ENCODE results near the gene SLCO4A1. TPM values are rescaled to one million over a fixed set of nuclear protein-coding genes. Genes with fewer than 3 reads are reported as not detected.

The SLCO4A1 gene
- total RNA-seq, 1 experiment from 2014 or later, result 6.0 TPM

DNA sequence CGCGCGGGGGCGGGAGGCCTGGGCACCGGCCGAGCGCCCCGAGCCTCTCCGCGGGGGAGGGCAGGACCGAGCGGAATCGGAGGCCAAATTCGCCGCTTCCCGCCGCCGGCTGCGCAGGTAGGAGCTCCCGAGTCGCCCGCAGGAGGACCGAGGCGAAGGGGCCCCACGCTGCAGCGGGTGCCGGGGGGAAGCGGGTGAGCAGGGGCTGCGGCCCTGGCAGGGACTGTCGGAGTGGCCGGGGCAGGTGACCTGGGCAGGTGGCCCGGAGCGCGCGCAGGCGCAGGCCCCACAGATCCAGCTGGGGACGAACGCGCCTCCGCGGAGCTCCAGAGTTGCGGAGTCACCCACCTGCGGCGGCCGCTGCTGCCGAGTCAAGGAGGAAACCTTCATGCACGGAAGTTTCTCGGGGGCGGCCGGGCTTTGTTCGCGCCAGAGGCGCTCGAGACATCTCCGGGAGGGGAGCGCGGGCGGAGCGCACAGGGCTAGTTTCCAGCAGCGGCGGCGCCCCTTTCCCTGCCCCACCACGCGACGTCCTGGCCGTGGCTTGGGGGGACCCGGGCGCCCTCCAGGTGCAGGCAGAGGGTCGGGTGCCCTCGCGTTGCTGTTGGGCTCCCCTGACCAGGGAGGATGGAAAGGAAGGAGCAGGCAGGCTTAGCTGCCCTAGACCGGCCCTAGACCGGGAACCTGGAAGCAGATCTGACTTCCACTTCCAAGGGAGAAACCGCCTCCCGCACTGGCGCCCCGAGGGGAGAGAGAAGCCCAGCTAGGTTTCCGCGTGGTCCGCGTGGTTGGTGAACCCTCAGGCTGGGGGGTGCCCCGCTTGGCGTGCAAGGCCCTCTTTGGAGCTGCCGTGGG lies 590 bp downstream of the SLCO4A1 start:
- Histone ChIP-seq H3K4me3 (peak overlapping the region; percentile 42), H3K27me3 (replicated peaks) (peaks cover 3% of the 10 kb centered on the region; the same call in 1 of the 2 replicates), H3K27ac (no peak overlapping the region)

DNA sequence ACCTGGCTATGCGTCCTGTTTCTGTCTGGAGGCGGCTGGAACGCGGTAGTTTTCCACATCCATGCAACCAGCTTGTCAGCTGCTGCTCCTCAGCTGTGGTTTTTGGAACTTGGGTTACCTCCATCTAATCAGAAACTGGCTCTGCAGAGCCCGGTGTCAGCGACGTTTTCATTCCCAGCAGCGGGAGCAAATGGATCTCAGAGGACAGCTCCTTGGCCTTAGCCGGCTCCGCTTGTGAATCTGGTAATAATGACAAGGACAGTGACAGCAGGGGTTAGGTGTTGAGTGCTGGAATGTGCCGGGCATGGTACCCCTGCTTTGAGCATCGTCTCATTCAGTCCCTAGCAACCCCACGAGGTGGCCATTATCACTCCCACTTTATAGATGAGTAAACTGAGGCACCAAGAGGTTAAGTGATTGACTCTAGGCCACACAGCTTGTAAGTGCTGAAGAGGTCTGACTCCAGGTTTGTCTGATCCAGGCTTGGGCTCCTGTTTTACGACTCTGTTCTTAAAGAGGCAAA lies 1.3 kb downstream of the SLCO4A1 start:
- Histone ChIP-seq H3K27me3 (replicated peaks) (peaks cover 3% of the 10 kb centered on the region; the same call in 1 of the 2 replicates), H3K4me1 (replicated peaks) (peaks cover 21% of the 10 kb centered on the region), H3K27ac (no peak overlapping the region), H3K36me3 (0 out of 2 replicates have a peak, but pooled peaks cover 2% of the 10 kb centered on the region), H3K4me3 (peak overlapping the region; percentile 42), H3K9me3 (replicated peaks) (no peaks in the 10 kb centered on the region)
- DNase-seq (ENCODE audit: low read depth in 1 of 2, low spot score in 2 of 2), result no peak

More for the DNA sequence above, 590 bp downstream of the SLCO4A1 start:
- Histone ChIP-seq H3K9me3 (replicated peaks) (no peaks in the 10 kb centered on the region), H3K36me3 (0 out of 2 replicates have a peak, but pooled peaks cover 2% of the 10 kb centered on the region), H3K4me1 (replicated peaks) (peaks cover 23% of the 10 kb centered on the region)
- no peak for DNase-seq (ENCODE audit: low read depth in 1 of 2, low spot score in 2 of 2)

DNA sequence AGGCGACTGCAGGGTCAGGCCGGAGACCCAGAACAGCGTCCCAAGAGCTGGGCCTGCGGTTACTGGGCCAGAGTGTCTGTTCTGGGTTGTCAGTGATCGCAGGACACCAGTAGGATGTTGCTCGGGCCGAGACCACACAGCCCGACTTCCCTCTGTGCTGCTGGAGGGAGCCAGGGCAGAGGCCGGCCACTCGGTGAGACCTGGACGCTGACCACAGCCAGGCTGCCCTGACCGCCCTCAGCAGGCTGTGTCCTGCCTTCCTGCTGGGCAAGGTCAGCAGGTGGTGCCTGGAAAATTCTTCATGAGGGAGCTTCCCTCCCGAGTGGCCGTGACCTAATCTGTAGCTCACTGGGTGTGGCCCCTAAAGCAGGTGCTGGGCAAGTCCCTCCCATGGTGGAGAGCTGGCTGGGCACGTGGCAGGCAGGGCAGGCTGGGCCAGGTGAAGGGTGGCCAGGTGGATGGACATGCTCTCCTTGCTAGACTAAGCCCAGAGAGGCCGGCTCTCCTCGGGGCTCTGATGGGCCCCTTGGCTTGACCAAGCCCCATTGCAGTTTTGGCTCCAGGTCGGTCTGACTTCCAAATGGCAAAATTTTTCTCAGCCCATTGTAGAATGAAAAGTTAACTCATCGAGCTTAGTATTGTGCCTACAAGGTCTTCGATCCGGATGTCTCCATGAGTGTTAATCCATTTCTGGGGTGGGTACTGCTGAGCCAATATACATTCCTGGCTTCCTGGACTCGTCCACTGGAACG lies 1.9 kb downstream of the SLCO4A1 start:
- Histone ChIP-seq H3K27ac (no peak overlapping the region), H3K4me1 (replicated peaks) (peaks cover 21% of the 10 kb centered on the region), H3K9me3 (replicated peaks) (no peaks in the 10 kb centered on the region), H3K4me3 (no peak overlapping the region), H3K27me3 (replicated peaks) (peaks cover 3% of the 10 kb centered on the region; the same call in 1 of the 2 replicates), H3K36me3 (0 out of 2 replicates have a peak, but pooled peaks cover 2% of the 10 kb centered on the region)
- DNase-seq (ENCODE audit: low read depth in 1 of 2, low spot score in 2 of 2), result no peak

DNA sequence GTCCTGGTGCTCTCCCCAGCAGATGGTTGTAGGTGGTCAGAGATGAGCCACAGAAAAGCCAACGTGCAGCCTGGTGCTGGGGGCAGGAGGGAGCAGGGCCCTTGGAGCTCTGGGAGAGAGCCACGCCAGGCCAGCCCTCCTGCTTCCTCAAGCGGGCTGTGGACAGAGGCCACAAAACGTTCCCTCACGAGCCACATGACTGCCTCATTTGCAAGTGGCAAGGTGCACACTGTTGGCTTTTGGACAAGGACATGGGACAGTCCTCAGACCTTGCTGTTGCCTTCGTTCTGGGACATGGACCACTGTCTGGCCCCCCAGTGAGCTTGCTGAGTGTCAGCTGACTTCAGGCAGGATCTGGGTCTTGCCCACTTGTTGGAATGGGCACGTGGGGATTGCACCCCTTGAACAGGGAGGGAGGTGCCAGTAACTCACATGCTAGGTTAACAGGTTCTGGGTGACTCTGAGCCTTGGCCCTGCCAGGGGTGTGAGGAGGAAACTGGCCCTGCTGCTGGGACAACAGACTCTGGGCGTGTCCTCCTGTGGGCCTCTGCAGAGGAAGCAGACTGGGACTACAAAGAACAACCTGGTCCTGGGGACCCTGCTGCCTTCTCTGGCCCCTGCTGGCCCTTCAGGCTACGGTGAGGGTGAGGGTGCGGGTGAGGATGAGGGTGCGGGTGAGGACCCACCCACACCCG lies 2.6 kb downstream of the SLCO4A1 start:
- Histone ChIP-seq H3K27me3 (replicated peaks) (peaks cover 3% of the 10 kb centered on the region; the same call in 1 of the 2 replicates), H3K9me3 (replicated peaks) (no peaks in the 10 kb centered on the region), H3K27ac (no peak overlapping the region), H3K4me3 (no peak overlapping the region), H3K4me1 (replicated peaks) (peaks cover 21% of the 10 kb centered on the region), H3K36me3 (0 out of 2 replicates have a peak, but pooled peaks cover 2% of the 10 kb centered on the region)
- no peak for DNase-seq (ENCODE audit: low read depth in 1 of 2, low spot score in 2 of 2)

DNA sequence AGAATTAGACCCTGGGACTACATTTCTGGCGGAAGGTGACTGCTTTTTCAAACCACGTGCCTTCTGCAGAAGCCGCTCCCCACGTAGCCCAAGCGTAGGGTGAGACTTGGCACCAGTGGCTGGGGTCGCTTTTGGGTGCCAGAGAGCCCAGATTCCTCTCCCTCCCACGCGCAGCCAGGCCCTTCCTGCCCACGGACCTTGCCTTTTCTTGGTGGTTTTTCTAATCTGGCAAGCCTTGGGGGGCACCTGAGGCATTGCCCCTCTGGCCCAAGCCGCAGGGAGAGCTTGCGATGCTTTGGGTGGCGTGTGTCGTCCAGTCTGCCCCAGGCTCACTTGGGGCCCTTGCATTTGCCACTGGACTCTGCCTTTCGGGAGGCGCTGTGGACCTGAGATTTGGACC lies 3.3 kb downstream of the SLCO4A1 start:
- H3K36me3 ChIP-seq, result 0 out of 2 replicates have a peak, but pooled peaks cover 2% of the 10 kb centered on the region
- no peak overlapping the region for H3K4me3 ChIP-seq
- DNase-seq (ENCODE audit: low read depth in 1 of 2, low spot score in 2 of 2), result no peak
- peaks cover 3% of the 10 kb centered on the region; the same call in 1 of the 2 replicates for H3K27me3 ChIP-seq (replicated peaks)
- no peaks in the 10 kb centered on the region for H3K9me3 ChIP-seq (replicated peaks)
- no peak overlapping the region for H3K27ac ChIP-seq
- peaks cover 21% of the 10 kb centered on the region for H3K4me1 ChIP-seq (replicated peaks)

DNA sequence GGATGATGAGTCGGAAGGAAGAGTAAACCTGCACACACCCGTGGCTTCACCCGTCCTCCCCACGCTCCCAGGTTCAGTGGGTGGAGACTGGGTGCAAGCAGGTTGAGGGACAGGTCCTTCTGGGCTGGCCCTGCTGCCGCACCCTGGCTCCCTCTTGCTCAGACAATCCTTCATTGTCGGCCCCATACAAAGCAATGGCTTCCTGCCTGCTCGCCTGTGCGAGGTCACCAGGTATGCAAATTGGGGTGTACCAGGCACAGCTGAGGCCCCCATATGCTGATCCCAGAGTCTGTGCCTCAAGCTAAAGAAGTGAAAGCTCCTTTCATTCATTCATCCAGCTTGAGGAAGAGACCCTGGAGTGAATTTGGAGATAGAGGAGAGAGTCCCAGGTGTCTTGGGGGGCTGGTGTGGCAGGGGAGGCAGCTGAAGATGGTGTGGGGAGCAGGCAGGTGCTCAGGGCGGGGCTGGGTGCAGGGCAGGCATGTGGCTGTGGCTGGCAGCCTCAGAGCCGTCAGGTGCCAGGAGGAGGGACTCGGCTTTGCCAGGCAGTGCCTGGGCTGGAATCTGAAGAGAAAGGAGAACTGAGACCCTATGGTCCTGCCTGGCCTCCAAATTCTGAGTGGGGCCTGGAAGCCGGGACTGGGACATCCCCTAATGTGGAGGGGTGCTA lies 4.7 kb downstream of the SLCO4A1 start:
- Histone ChIP-seq H3K27me3 (replicated peaks) (peaks cover 3% of the 10 kb centered on the region; the same call in 1 of the 2 replicates), H3K9me3 (replicated peaks) (no peaks in the 10 kb centered on the region), H3K36me3 (0 out of 2 replicates have a peak, but pooled peaks cover 5% of the 10 kb centered on the region), H3K4me3 (no peak overlapping the region), H3K27ac (no peak overlapping the region), H3K4me1 (replicated peaks) (peaks cover 25% of the 10 kb centered on the region)
- no peak for DNase-seq (ENCODE audit: low read depth in 1 of 2, low spot score in 2 of 2)

DNA sequence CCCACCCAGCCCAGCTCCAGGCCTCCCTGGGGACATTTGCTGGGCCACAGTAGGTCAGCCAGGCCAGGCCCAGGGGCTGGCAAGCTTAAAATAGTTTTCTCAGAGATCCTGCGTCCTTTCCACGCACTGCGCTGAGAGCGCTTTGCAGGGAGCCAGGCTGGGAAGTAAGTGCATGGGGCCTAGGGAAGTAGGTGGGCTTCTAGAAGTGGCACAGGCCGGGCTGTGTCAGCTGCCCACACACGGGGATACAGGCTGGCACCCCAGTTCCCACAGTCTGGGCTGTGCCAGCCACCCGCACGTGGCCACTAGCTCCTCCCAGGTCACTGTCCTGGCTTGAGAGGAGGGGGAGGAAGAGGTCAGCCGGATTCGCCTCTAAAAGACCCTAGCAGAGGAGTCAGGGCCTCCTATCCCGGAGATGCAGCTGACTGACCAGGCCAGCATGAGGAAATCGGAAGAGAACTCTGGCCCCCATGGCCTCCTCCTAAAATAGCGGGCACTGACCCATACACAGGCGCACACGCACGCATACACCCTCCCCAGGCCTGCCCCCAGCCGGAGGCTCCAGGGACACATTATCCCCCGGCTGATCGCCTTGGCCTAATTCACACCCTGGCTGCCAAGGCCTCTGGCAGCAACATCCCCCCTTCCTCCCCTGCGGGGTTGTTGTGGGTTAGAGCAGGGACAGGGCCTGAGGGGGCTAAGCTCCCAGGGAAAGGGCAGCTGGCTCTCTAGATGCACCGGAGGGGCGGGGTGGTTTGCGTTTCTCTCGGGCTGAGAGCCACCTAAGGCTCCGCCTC lies 5.4 kb downstream of the SLCO4A1 start:
- no peak overlapping the region for H3K4me3 ChIP-seq
- H3K9me3 ChIP-seq (replicated peaks), result no peaks in the 10 kb centered on the region
- H3K36me3 ChIP-seq, result 0 out of 2 replicates have a peak, but pooled peaks cover 5% of the 10 kb centered on the region
- no peak for DNase-seq (ENCODE audit: low read depth in 1 of 2, low spot score in 2 of 2)
- H3K4me1 ChIP-seq (replicated peaks), result peaks cover 25% of the 10 kb centered on the region
- no peak overlapping the region for H3K27ac ChIP-seq
- H3K27me3 ChIP-seq (replicated peaks), result peaks cover 1% of the 10 kb centered on the region; the same call in 1 of the 2 replicates

DNA sequence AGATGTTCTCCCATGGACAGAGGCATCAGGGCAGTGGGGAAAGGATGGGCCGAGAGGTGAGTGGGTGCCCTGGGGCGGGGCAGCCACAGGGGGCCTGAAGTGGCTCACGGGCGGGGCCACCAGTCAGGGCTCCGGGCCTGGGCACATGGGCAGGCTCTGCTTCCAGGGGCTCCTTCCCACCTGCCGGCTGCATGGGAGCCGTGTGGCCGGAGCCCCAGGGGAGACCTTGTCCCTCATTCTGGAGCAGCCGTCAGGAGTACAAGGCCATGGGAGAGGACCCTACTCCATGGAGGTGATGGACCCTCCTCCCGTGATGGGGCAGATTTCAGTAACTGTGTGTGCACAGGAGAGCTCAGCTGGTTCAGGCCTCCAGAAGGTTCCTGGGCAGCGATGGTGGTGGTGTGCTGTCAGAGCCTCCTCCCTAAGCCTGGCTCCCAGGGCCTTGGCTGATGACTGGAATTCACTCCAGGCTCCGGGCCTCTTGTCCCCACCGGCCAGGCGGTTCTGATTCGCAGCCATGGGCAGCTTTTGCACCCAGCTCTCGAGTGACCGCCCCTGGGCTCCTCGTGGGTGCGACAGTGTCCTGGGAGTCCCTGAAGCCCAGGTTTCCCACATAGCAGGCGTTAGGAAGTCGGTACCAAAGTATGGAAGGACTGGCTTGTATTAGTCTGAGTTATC lies 6.2 kb downstream of the SLCO4A1 start:
- Histone ChIP-seq H3K36me3 (peaks cover 5% of the 10 kb centered on the region; the same call in 1 of the 2 replicates), H3K4me3 (no peak overlapping the region), H3K27me3 (replicated peaks) (no peaks in the 10 kb centered on the region), H3K27ac (no peak overlapping the region), H3K9me3 (replicated peaks) (no peaks in the 10 kb centered on the region), H3K4me1 (replicated peaks) (peaks cover 25% of the 10 kb centered on the region)
- no peak for DNase-seq (ENCODE audit: low read depth in 1 of 2, low spot score in 2 of 2)

DNA sequence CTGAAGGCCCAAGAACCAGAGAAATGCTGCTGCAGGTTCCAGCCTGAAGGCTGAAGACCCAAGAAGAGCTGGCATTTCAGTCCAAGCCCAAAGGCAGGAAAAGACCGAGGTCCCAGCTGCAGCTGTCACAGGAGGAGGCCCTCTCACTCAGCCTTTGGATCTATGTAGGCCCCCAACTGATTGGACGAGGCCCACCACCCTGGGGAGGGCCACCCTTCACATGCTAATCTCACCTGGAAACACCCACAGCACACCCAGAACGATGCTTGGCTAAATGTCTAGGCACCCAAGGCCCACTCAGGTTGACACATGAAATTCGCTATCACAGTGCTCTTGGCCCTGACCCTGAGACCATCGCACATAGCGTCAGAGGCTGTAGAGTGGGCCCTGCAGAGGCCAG lies 6.8 kb downstream of the SLCO4A1 start:
- no peak overlapping the region for H3K4me3 ChIP-seq
- no peak overlapping the region for H3K27ac ChIP-seq
- no peaks in the 10 kb centered on the region for H3K27me3 ChIP-seq (replicated peaks)
- no peaks in the 10 kb centered on the region for H3K9me3 ChIP-seq (replicated peaks)
- DNase-seq (ENCODE audit: low read depth in 1 of 2, low spot score in 2 of 2), result no peak
- peaks cover 26% of the 10 kb centered on the region for H3K4me1 ChIP-seq (replicated peaks)
- H3K36me3 ChIP-seq, result peaks cover 2% of the 10 kb centered on the region; the same call in 1 of the 2 replicates

DNA sequence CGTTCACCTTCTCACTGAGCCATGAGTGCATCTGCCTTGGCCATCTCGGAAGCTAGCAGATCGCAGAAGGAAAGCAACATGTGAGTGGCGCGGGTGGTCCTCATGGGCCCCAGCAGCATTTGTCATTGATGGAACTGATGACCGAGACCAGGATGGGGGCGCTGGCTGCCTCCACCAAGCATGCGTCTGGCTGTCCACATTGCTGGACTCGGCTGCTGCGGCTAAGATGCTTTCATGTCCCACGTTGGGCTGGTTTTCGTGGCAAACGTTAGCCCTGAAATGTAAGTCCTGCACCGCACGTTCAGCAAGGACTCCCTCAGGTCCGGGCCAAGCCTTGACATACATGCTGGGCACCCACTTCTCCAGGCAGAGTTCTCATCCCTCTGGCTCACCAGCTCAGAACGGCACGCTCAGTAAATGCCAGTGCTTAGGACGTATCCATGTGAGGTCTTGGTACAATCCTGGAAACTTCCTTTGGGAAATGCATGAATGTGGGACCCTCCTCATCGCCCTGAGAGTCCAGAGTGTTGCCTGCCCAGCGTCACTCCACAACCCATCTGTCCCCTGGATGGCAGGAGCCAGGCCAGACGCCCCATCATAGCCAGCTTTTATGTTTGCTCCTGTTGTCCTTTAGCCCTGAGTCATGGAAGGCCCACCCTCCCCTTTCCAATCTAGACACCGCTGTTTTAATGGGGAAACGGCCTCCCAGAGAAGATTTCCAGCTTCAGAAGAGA lies 8.4 kb downstream of the SLCO4A1 start:
- Histone ChIP-seq H3K27ac (no peak overlapping the region), H3K4me3 (no peak overlapping the region), H3K27me3 (replicated peaks) (no peaks in the 10 kb centered on the region), H3K4me1 (replicated peaks) (peaks cover 26% of the 10 kb centered on the region), H3K9me3 (replicated peaks) (no peaks in the 10 kb centered on the region), H3K36me3 (peaks cover 2% of the 10 kb centered on the region; the same call in 1 of the 2 replicates)
- no peak for DNase-seq (ENCODE audit: low read depth in 1 of 2, low spot score in 2 of 2)

DNA sequence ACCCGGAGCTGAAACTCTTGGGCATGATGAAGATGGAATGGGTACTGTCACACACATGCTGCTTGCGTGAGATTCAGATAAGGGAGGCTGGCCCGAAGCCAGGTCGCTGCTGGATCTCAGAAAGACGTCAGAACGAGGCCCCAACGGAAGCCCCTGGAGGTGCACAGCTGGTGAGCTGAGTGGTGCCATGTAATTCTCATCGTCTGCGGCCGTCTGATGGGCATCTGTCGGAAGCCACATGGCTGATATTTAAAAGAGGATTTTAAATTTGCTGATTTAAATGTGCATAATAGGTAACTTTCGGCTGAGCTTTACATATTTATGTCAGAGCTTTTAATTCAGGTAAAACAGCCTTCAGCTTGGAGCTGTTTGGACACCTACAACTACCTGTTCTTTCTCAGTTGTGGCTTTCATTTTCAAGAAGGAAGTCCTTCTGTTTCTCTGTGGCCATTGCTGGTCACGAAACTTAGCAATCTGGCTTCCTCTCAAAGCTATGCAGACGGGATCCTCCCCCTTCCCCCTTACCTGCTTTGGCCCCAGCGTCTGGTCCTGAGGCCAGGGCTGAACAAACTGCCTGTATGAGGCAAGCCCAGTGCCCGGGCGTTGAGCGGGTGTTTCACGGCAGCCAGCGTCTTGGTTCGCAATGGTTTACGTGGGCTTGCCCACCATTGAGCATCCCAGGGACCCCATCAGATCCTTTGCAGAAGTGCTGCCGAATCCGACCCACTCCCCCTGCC lies 9.2 kb downstream of the SLCO4A1 start:
- Histone ChIP-seq H3K27ac (peak overlapping the region; percentile 50), H3K27me3 (replicated peaks) (no peaks in the 10 kb centered on the region), H3K4me1 (replicated peaks) (peaks cover 26% of the 10 kb centered on the region), H3K36me3 (peaks cover 2% of the 10 kb centered on the region; the same call in 1 of the 2 replicates), H3K4me3 (no peak overlapping the region), H3K9me3 (replicated peaks) (no peaks in the 10 kb centered on the region)
- DNase-seq (ENCODE audit: low read depth in 1 of 2, low spot score in 2 of 2), result no peak

Data from SJSA1 (cell line).